Right lobe of liver (tissue), 6 donors: Measurements from ENCODE around the gene CTU2. TPM values are rescaled to one million over a fixed set of nuclear protein-coding genes. Genes with fewer than 3 reads are reported as not detected.

Experiments used
- ATAC-seq, 4 donors: fragments of 200-7000 bp; cut with Tn5 transposase; one replicate each; pipeline ENCODE4 v1.9.1; 2020; ENCODE audit warnings: mild to moderate bottlenecking in 4 of 4, moderate library complexity in 4 of 4
- DNase-seq, 3 donors: peaks; one replicate each; pipeline ENCODE4 v3.0.0-alpha.2; 2020
- H3K27ac ChIP-seq, 3 donors: fragments of 200-600 bp; one replicate each; pipeline ENCODE4 v1.8.0; 2022
- H3K27me3 ChIP-seq, 2 donors: fragments of 200-600 bp; one replicate each; pipeline ENCODE4 v1.8.0; 2022
- H3K36me3 ChIP-seq, 4 donors: fragments of 200-600 bp; sonication (generic) in 1 of 4; one replicate each; pipeline versions ENCODE4 v1.5.1 to v1.8.0; 2017 to 2022; ENCODE audit warnings: control low read depth in 1 of 4
- H3K4me1 ChIP-seq, 4 donors: fragments of 200-600 bp; sonication (generic) in 1 of 4; one replicate each; pipeline versions ENCODE4 v1.5.1 to v1.8.0; 2017 to 2022; ENCODE audit warnings: control low read depth in 1 of 4
- H3K4me3 ChIP-seq, 3 donors: fragments of 200-600 bp; one replicate each; pipeline ENCODE4 v1.8.0; 2022
- H3K9me3 ChIP-seq, 4 donors: fragments of 200-600 bp; sonication (generic) in 1 of 4; one replicate each; pipeline versions ENCODE4 v1.5.1 to v1.8.0; 2017 to 2022; ENCODE audit warnings: control low read depth in 1 of 4
- CTCF ChIP-seq, 4 donors: fragments of 200-600 bp in 3 of 4; fragments of 450-650 bp in 1 of 4; IDR thresholded peaks; one replicate each; pipeline versions ENCODE4 v1.5.1 to v1.8.0; 2016 to 2022; ENCODE audit warnings: antibody characterized with exemption in 4 of 4, mild to moderate bottlenecking in 2 of 4
- POLR2A ChIP-seq: fragments of 450-650 bp; IDR thresholded peaks from one replicate; pipeline ENCODE4 v1.6.1; 2017; ENCODE audit warnings: antibody characterized with exemption, mild to moderate bottlenecking
- WGBS: methylation state at CpG from one replicate; pipeline ENCODE4 v1.1.6; 2018; ENCODE audit warnings: low coverage, low lambda C conversion rate; ENCODE audit not compliant: insufficient coverage; ENCODE audit errors: missing lambda C conversion rate; 5-methylcytosine and 5-hydroxymethylcytosine counted together
- intact Hi-C, 2 donors: fragments of 100-400 bp; cut with DNase I; formaldehyde crosslinking; loops; one replicate each; pipeline versions ENCODE4 v1.11.2 to v1.14.1; 2022
- total RNA-seq, 6 experiments: library from RNA; depleted of rRNA in 2 of 6; stranded (reverse); fragments of >200 nt in 2 of 6; fragmentation: NEBNext Ultra II Directional in 3 of 6; extraction: Animal tissue kit (Norgen Biotek cat#: 25700) in 3 of 6; gene quantifications; one replicate each; pipeline versions ENCODE4 v1.1.0 to v1.2.4, GENCODE V29; 2016 to 2023
- donor health status: DM: no; HTN: yes; CAD: no.
- donor health status: DM: no; HTN: no; CAD: no.
- donor health status: DM: no; HTN: no; CAD: no.
- donor health status: DM: no; HTN: yes; CAD: no.
- donor health status: DM: no; HTN: yes; CAD: no.

CTU2 gene
- total RNA-seq, 6 experiments from 2014 or later = 5.0 to 9.5 (median 8.2) TPM

- no peak for ATAC-seq
- Histone ChIP-seq H3K4me1 (no peaks in the 10 kb centered on the region), H3K36me3 (no peaks in the 10 kb centered on the region), H3K9me3 (no peaks in the 10 kb centered on the region), H3K27me3 (no peaks in the 10 kb centered on the region), H3K27ac (no peak overlapping the region), H3K4me3 (no peak overlapping the region)
- 85% methylated on average over 6 of the region's 19 CpGs for WGBS
- TF ChIP-seq POLR2A = no peak
- TF ChIP-seq CTCF (IDR thresholded peaks at IDR 0.05) = no peak
- no peak for DNase-seq
- intact Hi-C loops = no loop called here
Measured at GRCh38 chr16:88673716-88674379, 32.5 kb upstream of the CTU2 start.

GRCh38 chr16:88676502-88677242 lies 29.6 kb upstream of the CTU2 start:
- intact Hi-C loops = no loop called here
- WGBS = no CpG with 5 or more reads among the region's 22 CpGs
- peak in 1 of 3 donors; percentile 45 for DNase-seq

GRCh38 chr16:88677721-88678120 lies 28.6 kb upstream of the CTU2 start:
- intact Hi-C loops = no loop called here
- no peak for TF ChIP-seq CTCF (IDR thresholded peaks at IDR 0.05)
- TF ChIP-seq POLR2A = no peak
- Histone ChIP-seq H3K4me3 (no peak overlapping the region), H3K27me3 (no peaks in the 10 kb centered on the region), H3K9me3 (no peaks in the 10 kb centered on the region), H3K4me1 (peaks cover 0 to 3% (median 0%) of the 10 kb centered on the region in 4 donors), H3K27ac (no peak overlapping the region), H3K36me3 (no peaks in the 10 kb centered on the region)
- 67% methylated on average over 3 of the region's 13 CpGs for WGBS
- DNase-seq (no peak), ATAC-seq (no peak)

More at GRCh38 chr16:88676502-88677242, 29.6 kb upstream of the CTU2 start:
- H3K9me3 ChIP-seq = no peaks in the 10 kb centered on the region
- H3K4me3 ChIP-seq = no peak overlapping the region
- TF ChIP-seq POLR2A = no peak
- TF ChIP-seq CTCF (IDR thresholded peaks at IDR 0.05) = no peak
- no peaks in the 10 kb centered on the region for H3K27me3 ChIP-seq
- peaks cover 0 to 3% (median 0%) of the 10 kb centered on the region in 4 donors for H3K4me1 ChIP-seq
- no peak for ATAC-seq
- no peak overlapping the region for H3K27ac ChIP-seq
- H3K36me3 ChIP-seq = no peaks in the 10 kb centered on the region

- no peak for TF ChIP-seq POLR2A
- TF ChIP-seq CTCF (IDR thresholded peaks at IDR 0.05) = no peak
- peak in 2 of 3 donors; percentile 44 to 53 for DNase-seq
- Histone ChIP-seq H3K4me3 (no peak overlapping the region), H3K27me3 (no peaks in the 10 kb centered on the region), H3K9me3 (no peaks in the 10 kb centered on the region), H3K27ac (no peak overlapping the region), H3K4me1 (peaks cover 0 to 3% (median 0%) of the 10 kb centered on the region in 4 donors), H3K36me3 (no peaks in the 10 kb centered on the region)
- intact Hi-C loops = no loop called here
- no peak for ATAC-seq
- WGBS = no CpG with 5 or more reads among the region's 32 CpGs
Measured at GRCh38 chr16:88678224-88678979, 27.9 kb upstream of the CTU2 start.
